PC-9 (cell line): ENCODE measurements around the gene CCDC192.

ENCODE experiments used
- CTCF ChIP-seq: fragments of 200-600 bp; sonication (generic); conservative IDR thresholded peaks from 2 replicates; pipeline ENCODE4 v1.6.1; 2017; ENCODE audit warnings: mixed run types, antibody characterized with exemption, mild to moderate bottlenecking, moderate library complexity
- EZH2 ChIP-seq: fragments of 200-600 bp; sonication (generic); IDR thresholded peaks from 2 replicates; pipeline ENCODE4 v1.8.0; 2017; ENCODE audit warnings: antibody characterized with exemption, low read depth

DNA sequence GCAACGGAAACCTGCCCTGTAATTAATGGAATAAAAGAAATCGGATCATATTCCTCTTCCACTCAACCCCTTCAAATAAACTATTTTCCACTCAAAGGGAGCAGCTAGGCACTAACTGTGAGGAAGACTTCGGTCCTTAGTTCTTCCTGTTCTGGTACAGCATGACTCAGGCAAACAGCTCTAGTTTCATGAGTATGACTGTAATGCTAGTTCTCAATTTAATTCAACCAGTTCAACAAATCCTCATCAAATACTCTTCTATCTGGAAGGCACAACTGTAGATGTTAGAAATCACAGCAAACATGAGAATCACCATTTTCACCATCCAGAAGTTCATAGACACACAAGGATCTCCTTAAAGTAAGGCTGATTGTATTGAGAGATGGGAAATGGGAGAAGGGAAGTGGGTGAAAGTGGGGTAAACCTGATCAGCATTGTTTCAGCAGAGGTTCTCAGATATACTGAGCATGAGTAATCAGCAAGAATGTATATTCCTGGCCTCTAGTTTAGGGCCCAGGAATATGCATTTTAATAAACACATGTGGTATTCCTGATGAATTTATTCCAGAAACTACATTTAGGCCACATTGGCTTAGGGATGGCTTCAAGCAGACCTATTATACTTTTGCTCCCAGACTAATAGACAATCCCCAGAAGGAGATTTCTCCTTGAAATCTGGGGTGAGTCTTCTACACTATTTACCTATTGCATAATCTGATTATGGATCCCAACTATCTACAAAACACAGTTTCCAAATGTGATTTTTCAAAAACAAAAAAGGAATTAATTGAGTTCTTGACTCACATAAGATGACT, 239.3 kb downstream of the CCDC192 start:
- TF ChIP-seq CTCF (no peak), EZH2 (no peak)
